Measurements from ENCODE around the gene GAS2.

GAS2 gene

GRCh38 chr11:22778642-22779041 is 112.2 kb downstream of the GAS2 start:
- H3K4me3 ChIP-seq (replicated peaks in 1 of 2; ENCODE audit: low read depth in 2 of 2, low read length in 2 of 2) = no peak overlapping the region
- DNase-seq (ENCODE audit: low read depth in 2 of 2) = no peak
- TF ChIP-seq, protein P1, sequence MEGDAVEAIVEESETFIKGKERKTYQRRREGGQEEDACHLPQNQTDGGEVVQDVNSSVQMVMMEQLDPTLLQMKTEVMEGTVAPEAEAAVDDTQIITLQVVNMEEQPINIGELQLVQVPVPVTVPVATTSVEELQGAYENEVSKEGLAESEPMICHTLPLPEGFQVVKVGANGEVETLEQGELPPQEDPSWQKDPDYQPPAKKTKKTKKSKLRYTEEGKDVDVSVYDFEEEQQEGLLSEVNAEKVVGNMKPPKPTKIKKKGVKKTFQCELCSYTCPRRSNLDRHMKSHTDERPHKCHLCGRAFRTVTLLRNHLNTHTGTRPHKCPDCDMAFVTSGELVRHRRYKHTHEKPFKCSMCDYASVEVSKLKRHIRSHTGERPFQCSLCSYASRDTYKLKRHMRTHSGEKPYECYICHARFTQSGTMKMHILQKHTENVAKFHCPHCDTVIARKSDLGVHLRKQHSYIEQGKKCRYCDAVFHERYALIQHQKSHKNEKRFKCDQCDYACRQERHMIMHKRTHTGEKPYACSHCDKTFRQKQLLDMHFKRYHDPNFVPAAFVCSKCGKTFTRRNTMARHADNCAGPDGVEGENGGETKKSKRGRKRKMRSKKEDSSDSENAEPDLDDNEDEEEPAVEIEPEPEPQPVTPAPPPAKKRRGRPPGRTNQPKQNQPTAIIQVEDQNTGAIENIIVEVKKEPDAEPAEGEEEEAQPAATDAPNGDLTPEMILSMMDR (IDR thresholded peaks at IDR 0.05; ENCODE audit: low read depth, low read length) = no peak

- no peak overlapping the region for H3K4me3 ChIP-seq (replicated peaks in 1 of 2; ENCODE audit: low read depth in 2 of 2, low read length in 2 of 2)
- DNase-seq (ENCODE audit: low read depth in 2 of 2) = no peak
Observed at GRCh38 chr11:22779850-22780249, 113.4 kb downstream of the GAS2 start.

GRCh38 chr11:22780952-22781593 is 114.7 kb downstream of the GAS2 start:
- no peak for DNase-seq (ENCODE audit: low read depth in 2 of 2)
- TF ChIP-seq, protein P1 (IDR thresholded peaks at IDR 0.05; ENCODE audit: low read depth, low read length) = no peak
- H3K4me3 ChIP-seq (replicated peaks in 1 of 2; ENCODE audit: low read depth in 2 of 2, low read length in 2 of 2) = no peak overlapping the region

More at GRCh38 chr11:22779850-22780249, 113.4 kb downstream of the GAS2 start:
- TF ChIP-seq, protein P1 (IDR thresholded peaks at IDR 0.05; ENCODE audit: low read depth, low read length) = no peak

- H3K4me3 ChIP-seq (replicated peaks in 1 of 2; ENCODE audit: low read depth in 2 of 2, low read length in 2 of 2) = no peak overlapping the region
- peak; percentile 54 to 85 for DNase-seq (ENCODE audit: low read depth in 2 of 2)
- TF ChIP-seq, protein P1 (IDR thresholded peaks at IDR 0.05; ENCODE audit: low read depth, low read length) = no peak
Observed at GRCh38 chr11:22785251-22785650, 118.8 kb downstream of the GAS2 start.

GRCh38 chr11:22786475-22786874 is 120.1 kb downstream of the GAS2 start:
- DNase-seq (ENCODE audit: low read depth in 2 of 2) = no peak
- TF ChIP-seq, protein P1 (IDR thresholded peaks at IDR 0.05; ENCODE audit: low read depth, low read length) = no peak
- H3K4me3 ChIP-seq (replicated peaks in 1 of 2; ENCODE audit: low read depth in 2 of 2, low read length in 2 of 2) = no peak overlapping the region

DNA sequence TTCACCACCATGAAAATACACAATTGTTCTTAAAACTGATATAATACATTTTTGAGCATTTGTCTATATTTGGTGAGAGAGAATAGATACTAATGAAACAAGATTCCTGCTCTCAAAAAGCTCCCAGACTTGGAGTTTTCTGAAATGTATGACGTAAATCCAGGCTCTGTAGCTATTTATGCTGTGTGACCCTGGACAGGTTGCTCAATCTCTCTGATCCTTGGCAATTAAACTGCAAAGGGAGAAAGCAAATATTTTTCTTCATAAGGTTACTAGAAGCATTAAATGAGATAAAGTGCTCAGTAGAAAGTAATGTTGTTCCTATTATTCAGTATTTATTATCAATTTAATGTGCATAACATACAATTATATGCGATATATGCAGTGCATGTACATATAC is 120.6 kb downstream of the GAS2 start:
- no peak overlapping the region for H3K4me3 ChIP-seq (replicated peaks in 1 of 2; ENCODE audit: low read depth in 2 of 2, low read length in 2 of 2)
- TF ChIP-seq, protein P1 (IDR thresholded peaks at IDR 0.05; ENCODE audit: low read depth, low read length) = no peak
- DNase-seq (ENCODE audit: low read depth in 2 of 2) = no peak
